DOHH2 (cell line): ENCODE measurements around the gene EN2.

Experiments
- H3F3A ChIP-seq: fragments of 200-600 bp; sonication (generic), shearing (Covaris generic); 2 replicates; pipeline ENCODE4 v1.6.0; 2016; ENCODE audit warnings: antibody characterized with exemption, mild to moderate bottlenecking; ENCODE audit not compliant: control insufficient read depth, insufficient read depth
- H3K27ac ChIP-seq: fragments of 200-600 bp; sonication (generic); 2 replicates; pipeline ENCODE4 v1.5.1; 2014; ENCODE audit warnings: low read depth, mild to moderate bottlenecking, low read length, moderate library complexity
- H3K27me3 ChIP-seq: fragments of 200-600 bp; sonication (generic); 2 replicates; pipeline ENCODE4 v1.6.1; 2014; ENCODE audit warnings: mild to moderate bottlenecking, low read length, mixed read lengths; ENCODE audit not compliant: control insufficient read depth
- H3K36me3 ChIP-seq: fragments of 200-600 bp; sonication (generic); 2 replicates; pipeline ENCODE4 v1.6.1; 2014; ENCODE audit warnings: mild to moderate bottlenecking, low read length, moderate library complexity, mixed read lengths; ENCODE audit not compliant: control insufficient read depth
- H3K4me1 ChIP-seq: fragments of 200-600 bp; sonication (generic); 2 replicates; pipeline ENCODE4 v1.6.1; 2014; ENCODE audit warnings: mild to moderate bottlenecking, low read length, mixed read lengths; ENCODE audit not compliant: control insufficient read depth
- H3K4me2 ChIP-seq: fragments of 200-600 bp; sonication (generic); 2 replicates; pipeline ENCODE4 v1.6.0; 2014; ENCODE audit warnings: mild to moderate bottlenecking, low read length, moderate library complexity
- H3K4me3 ChIP-seq: fragments of 200-600 bp; sonication (generic); 2 replicates; pipeline ENCODE4 v1.5.1; 2014; ENCODE audit warnings: mild to moderate bottlenecking, low read length, mixed read lengths
- H3K79me2 ChIP-seq: fragments of 200-600 bp; sonication (generic); 2 replicates; pipeline ENCODE4 v1.6.1; 2014; ENCODE audit warnings: mild to moderate bottlenecking, low read length, mixed read lengths; ENCODE audit not compliant: control insufficient read depth
- H3K9me2 ChIP-seq: fragments of 200-600 bp; sonication (generic); replicated peaks from 2 replicates; pipeline ENCODE4 v1.6.1; 2014; ENCODE audit warnings: mild to moderate bottlenecking, low read length, mixed read lengths; ENCODE audit not compliant: control insufficient read depth
- H3K9me3 ChIP-seq: fragments of 200-600 bp; sonication (generic); 2 replicates; pipeline ENCODE4 v1.6.1; 2014; ENCODE audit warnings: antibody characterized with exemption, low read length, mixed read lengths; ENCODE audit not compliant: control insufficient read depth, insufficient read depth
- H4K20me1 ChIP-seq: fragments of 200-600 bp; sonication (generic); 2 replicates; pipeline ENCODE4 v1.6.0; 2014; ENCODE audit warnings: low read depth, mild to moderate bottlenecking, antibody characterized with exemption, low read length, moderate library complexity; ENCODE audit not compliant: control insufficient read depth, insufficient read depth
- EZH2phosphoT487 ChIP-seq: fragments of 200-600 bp; sonication (generic); IDR thresholded peaks from 2 replicates; pipeline ENCODE4 v1.6.1; 2017; ENCODE audit warnings: borderline replicate concordance, mild to moderate bottlenecking, antibody characterized with exemption, low read length, moderate library complexity, mixed read lengths
- TF ChIP-seq, protein P1 (sequence below): fragments of 200-600 bp; sonication (generic); IDR thresholded peaks from one replicate; pipeline ENCODE4 v1.5.1; 2014; ENCODE audit warnings: antibody characterized with exemption, mild to moderate bottlenecking, low read depth, low read length; ENCODE audit not compliant: poor library complexity, severe bottlenecking

The EN2 gene

DNA sequence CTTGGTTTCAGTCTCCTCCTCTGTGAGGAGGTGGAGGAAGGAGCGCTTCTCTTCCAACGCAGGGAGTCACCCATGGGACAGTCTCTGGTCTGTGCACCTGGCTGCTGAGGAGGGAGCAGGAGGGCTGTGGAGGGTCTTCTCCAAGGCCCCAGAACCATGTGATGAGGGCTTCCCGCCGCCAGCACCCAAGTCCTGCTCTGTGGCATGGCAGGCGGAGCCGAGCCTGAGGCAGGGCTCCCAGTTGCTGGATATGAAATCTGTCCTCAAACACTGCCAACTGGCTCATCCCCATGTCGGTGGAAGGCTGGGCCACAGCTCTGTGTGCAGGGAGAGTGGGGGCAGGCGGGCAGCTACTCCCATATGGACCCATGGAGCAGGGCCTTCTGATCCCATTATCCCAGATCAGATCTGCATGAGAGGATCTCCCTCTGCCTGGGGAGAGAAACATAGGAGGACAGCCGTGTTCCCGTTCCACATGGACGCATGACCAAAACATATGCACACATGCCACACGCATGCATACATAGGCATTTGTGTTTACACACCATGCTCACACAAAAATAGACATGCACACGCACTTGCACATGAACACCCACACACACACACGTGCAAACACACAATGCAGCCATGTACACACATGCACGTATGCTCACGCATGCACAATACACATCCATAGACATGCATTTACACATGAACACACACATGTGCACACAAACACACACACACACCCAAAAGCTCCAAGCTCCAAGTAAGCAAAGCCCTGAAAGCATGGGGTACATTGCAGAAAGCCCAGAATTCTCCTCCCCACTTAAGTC, 38.8 kb upstream of the EN2 start:
- Histone ChIP-seq H3K36me3 (no peaks in the 10 kb centered on the region), H3K4me2 (no peak overlapping the region), H3K27me3 (0 out of 2 replicates have a peak, but pooled peaks cover 6% of the 10 kb centered on the region)

DNA sequence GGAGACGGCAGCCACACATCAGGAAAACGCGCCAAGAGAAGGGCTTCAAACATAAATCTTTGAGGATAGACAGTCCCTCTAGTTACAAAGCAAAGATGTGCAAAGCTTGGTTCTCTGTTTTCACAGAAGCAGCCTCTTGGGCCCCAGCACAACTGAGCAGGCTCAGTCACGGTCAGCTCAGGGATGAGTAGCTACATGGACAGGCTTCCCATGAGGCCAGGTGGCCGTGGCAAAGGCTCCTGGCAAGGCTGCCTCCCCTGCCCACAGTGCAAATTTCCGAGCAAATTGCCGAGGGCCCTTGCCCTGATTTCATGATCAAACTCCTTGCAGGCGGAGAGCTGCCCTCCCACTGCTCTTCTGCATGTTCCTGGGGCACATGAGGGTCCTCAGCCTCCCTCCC, 37.8 kb upstream of the EN2 start:
- 0 out of 2 replicates have a peak, but pooled peaks cover 6% of the 10 kb centered on the region for H3K27me3 ChIP-seq
- TF ChIP-seq, protein P1, sequence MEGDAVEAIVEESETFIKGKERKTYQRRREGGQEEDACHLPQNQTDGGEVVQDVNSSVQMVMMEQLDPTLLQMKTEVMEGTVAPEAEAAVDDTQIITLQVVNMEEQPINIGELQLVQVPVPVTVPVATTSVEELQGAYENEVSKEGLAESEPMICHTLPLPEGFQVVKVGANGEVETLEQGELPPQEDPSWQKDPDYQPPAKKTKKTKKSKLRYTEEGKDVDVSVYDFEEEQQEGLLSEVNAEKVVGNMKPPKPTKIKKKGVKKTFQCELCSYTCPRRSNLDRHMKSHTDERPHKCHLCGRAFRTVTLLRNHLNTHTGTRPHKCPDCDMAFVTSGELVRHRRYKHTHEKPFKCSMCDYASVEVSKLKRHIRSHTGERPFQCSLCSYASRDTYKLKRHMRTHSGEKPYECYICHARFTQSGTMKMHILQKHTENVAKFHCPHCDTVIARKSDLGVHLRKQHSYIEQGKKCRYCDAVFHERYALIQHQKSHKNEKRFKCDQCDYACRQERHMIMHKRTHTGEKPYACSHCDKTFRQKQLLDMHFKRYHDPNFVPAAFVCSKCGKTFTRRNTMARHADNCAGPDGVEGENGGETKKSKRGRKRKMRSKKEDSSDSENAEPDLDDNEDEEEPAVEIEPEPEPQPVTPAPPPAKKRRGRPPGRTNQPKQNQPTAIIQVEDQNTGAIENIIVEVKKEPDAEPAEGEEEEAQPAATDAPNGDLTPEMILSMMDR = no peak
- no peak for TF ChIP-seq EZH2phosphoT487

More for the DNA sequence above, 38.8 kb upstream of the EN2 start:
- Histone ChIP-seq H3K79me2 (no peaks in the 10 kb centered on the region), H3K4me1 (no peaks in the 10 kb centered on the region), H3K9me3 (no peaks in the 10 kb centered on the region), H3F3A (no peaks in the 10 kb centered on the region), H3K9me2 (no peaks in the 10 kb centered on the region), H3K4me3 (no peak overlapping the region), H3K27ac (no peak overlapping the region), H4K20me1 (0 out of 2 replicates have a peak, but pooled peaks cover 4% of the 10 kb centered on the region)
- TF ChIP-seq, protein P1 = no peak
- no peak for TF ChIP-seq EZH2phosphoT487

DNA sequence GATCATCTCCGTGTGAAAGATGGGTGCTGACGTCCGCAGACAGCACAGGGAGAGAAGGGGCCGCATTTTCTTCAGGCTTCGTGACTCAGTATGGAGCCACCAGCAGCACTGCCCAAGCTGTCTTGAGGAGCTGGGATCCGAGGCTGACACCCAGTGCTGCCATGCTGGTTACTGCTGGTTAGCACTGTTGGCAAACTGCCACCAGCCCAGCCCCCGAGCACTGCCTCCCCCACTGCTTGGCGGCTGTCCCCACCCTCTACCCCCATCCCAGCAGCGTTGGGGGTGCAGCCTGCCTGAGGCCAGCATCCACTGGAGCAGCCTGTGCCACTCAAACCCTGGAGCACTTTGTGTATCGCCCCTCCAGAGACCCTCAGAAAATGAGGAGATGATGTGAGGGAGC, 35.8 kb upstream of the EN2 start:
- H3F3A ChIP-seq = no peaks in the 10 kb centered on the region
- H3K27ac ChIP-seq = no peak overlapping the region
- no peaks in the 10 kb centered on the region for H3K4me1 ChIP-seq
- H4K20me1 ChIP-seq = 0 out of 2 replicates have a peak, but pooled peaks cover 4% of the 10 kb centered on the region
- no peaks in the 10 kb centered on the region for H3K27me3 ChIP-seq
- no peaks in the 10 kb centered on the region for H3K79me2 ChIP-seq
- no peaks in the 10 kb centered on the region for H3K9me3 ChIP-seq
- TF ChIP-seq, protein P1 = no peak
- no peak for TF ChIP-seq EZH2phosphoT487
- H3K4me2 ChIP-seq = no peak overlapping the region
- H3K4me3 ChIP-seq = no peak overlapping the region
- H3K9me2 ChIP-seq = no peaks in the 10 kb centered on the region
- no peaks in the 10 kb centered on the region for H3K36me3 ChIP-seq

More for the DNA sequence above, 37.8 kb upstream of the EN2 start:
- Histone ChIP-seq H3K27ac (no peak overlapping the region), H3K36me3 (no peaks in the 10 kb centered on the region), H3F3A (no peaks in the 10 kb centered on the region), H3K79me2 (no peaks in the 10 kb centered on the region), H3K9me2 (no peaks in the 10 kb centered on the region), H3K4me1 (no peaks in the 10 kb centered on the region), H4K20me1 (0 out of 2 replicates have a peak, but pooled peaks cover 4% of the 10 kb centered on the region), H3K4me2 (no peak overlapping the region), H3K4me3 (no peak overlapping the region), H3K9me3 (no peaks in the 10 kb centered on the region)
